Measurements from ENCODE around the gene KAZN.

Gene KAZN

DNA sequence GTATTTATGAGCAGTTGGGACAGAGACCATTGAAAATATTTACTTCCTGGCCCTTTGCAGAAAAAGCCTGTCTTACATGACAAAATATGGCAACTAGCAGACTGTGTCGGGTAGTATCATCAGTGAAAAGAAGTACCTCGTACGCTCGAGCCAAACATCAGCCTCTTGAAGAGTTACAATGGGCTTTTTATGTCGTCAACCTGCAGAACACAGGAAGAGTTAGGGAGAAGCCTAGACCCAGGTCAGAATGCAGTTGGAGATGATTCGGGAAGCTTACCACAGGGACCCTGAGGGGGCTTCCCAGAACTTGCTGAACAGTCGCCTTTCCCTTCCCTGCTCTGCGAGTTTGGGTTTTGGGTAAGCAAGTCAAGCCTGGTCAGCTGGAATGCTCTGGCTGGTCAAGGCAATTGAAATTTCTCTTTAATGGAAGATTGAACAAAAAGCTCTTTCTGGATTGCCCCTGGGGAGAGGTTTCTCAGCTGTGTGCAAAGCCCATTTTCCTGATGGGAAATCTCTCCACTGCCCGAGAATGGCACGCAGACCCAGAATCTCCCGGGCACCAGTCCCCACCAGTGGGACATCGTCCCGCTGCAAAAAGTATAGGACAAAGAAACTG lies 291.4 kb downstream of the KAZN start:
- no peak for ATAC-seq
- no peak for TF ChIP-seq ZNF70 (CRISPR knock-in tag; IDR thresholded peaks at IDR 0.05)

DNA sequence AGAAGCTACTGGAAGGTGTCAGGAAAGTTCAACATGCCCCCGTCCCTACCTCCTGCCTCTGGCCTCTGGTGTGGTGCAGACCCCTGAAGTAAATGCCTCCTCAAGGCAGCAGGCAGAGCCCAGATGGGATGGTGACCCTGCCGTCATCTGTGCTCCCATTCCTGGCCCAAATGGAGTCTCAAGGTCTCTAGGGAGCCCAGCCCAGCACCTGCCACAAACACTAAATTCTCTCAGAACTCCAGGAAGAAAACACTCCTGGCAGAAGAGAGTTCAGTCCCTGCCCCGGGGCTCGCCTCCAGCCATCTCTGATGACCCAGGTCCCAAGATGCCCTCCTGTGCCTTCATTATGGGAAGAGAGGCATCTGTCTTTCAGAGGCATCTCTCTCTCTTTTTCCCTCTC lies 293.5 kb downstream of the KAZN start:
- no peak for ATAC-seq
- TF ChIP-seq OSR1 (CRISPR knock-in tag; IDR thresholded peaks at IDR 0.05) = no peak
- no peak for TF ChIP-seq BACH2 (CRISPR knock-in tag; IDR thresholded peaks at IDR 0.05; ENCODE audit: borderline replicate concordance)
- TF ChIP-seq RARB (CRISPR knock-in tag; IDR thresholded peaks at IDR 0.05) = no peak
- no peak for TF ChIP-seq ZFP30 (CRISPR knock-in tag; IDR thresholded peaks at IDR 0.05)
- TF ChIP-seq GLIS3 (CRISPR knock-in tag; IDR thresholded peaks at IDR 0.05) = no peak
- no peak for TF ChIP-seq PPARA (CRISPR knock-in tag; IDR thresholded peaks at IDR 0.05; ENCODE audit: borderline replicate concordance)
- no peak for TF ChIP-seq TOX (CRISPR knock-in tag; IDR thresholded peaks at IDR 0.05; ENCODE audit: borderline replicate concordance)

DNA sequence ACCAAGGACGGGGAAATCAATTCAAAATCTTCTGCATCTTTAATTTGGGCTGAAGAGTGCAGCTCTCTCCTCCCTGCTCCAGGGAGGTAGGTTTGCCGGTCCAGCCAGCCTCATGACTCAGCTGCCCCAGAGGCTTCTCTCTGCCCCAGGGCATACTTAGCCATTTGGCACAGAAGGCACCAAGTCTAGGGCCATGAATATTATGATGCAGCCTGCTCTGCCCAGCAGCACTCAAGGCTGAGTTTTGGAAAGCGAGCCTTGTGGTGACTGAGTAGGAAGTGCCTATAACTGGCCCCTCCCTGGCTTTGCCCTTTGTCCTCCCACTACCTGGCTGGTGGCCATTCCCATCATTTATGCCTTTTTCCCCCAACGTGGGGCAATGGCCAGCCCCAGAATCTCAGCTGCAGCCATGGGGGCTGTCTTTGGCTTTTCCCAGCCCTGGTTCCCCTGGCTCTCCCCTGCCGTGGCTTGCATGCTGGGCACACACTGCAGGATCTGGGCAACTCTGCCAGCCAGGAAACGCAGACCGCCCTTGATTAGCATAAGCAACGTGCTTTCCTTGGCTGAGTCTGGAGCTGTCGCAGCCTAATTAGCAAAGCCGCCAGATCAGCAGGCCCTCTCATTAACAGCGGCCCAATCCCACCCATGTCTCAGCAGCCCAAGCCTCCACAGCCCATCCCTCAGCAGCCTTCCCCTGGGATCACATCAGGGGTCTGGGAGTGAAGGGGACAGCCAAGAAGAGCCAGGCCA lies 296.5 kb downstream of the KAZN start:
- TF ChIP-seq BACH2 (CRISPR knock-in tag; IDR thresholded peaks at IDR 0.05; ENCODE audit: borderline replicate concordance) = no peak
- TF ChIP-seq CSDC2 (CRISPR knock-in tag; IDR thresholded peaks at IDR 0.05) = no peak
- no peak for TF ChIP-seq ZNF565 (CRISPR knock-in tag; conservative IDR thresholded peaks at IDR 0.05; ENCODE audit: low read depth)
- TF ChIP-seq, protein P1, sequence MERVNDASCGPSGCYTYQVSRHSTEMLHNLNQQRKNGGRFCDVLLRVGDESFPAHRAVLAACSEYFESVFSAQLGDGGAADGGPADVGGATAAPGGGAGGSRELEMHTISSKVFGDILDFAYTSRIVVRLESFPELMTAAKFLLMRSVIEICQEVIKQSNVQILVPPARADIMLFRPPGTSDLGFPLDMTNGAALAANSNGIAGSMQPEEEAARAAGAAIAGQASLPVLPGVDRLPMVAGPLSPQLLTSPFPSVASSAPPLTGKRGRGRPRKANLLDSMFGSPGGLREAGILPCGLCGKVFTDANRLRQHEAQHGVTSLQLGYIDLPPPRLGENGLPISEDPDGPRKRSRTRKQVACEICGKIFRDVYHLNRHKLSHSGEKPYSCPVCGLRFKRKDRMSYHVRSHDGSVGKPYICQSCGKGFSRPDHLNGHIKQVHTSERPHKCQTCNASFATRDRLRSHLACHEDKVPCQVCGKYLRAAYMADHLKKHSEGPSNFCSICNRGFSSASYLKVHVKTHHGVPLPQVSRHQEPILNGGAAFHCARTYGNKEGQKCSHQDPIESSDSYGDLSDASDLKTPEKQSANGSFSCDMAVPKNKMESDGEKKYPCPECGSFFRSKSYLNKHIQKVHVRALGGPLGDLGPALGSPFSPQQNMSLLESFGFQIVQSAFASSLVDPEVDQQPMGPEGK (CRISPR knock-in tag; IDR thresholded peaks at IDR 0.05; ENCODE audit: borderline replicate concordance) = no peak
- no peak for TF ChIP-seq ZFP30 (CRISPR knock-in tag; IDR thresholded peaks at IDR 0.05)
- TF ChIP-seq ARNTL (CRISPR knock-in tag; IDR thresholded peaks at IDR 0.05; ENCODE audit: borderline replicate concordance, low read depth) = no peak
- TF ChIP-seq TOX (CRISPR knock-in tag; IDR thresholded peaks at IDR 0.05; ENCODE audit: borderline replicate concordance) = no peak
- no peak for TF ChIP-seq OSR1 (CRISPR knock-in tag; IDR thresholded peaks at IDR 0.05)
- TF ChIP-seq, protein P2, sequence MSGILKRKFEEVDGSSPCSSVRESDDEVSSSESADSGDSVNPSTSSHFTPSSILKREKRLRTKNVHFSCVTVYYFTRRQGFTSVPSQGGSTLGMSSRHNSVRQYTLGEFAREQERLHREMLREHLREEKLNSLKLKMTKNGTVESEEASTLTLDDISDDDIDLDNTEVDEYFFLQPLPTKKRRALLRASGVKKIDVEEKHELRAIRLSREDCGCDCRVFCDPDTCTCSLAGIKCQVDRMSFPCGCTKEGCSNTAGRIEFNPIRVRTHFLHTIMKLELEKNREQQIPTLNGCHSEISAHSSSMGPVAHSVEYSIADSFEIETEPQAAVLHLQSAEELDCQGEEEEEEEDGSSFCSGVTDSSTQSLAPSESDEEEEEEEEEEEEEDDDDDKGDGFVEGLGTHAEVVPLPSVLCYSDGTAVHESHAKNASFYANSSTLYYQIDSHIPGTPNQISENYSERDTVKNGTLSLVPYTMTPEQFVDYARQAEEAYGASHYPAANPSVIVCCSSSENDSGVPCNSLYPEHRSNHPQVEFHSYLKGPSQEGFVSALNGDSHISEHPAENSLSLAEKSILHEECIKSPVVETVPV (CRISPR knock-in tag; IDR thresholded peaks at IDR 0.05) = no peak
- TF ChIP-seq, protein P3, sequence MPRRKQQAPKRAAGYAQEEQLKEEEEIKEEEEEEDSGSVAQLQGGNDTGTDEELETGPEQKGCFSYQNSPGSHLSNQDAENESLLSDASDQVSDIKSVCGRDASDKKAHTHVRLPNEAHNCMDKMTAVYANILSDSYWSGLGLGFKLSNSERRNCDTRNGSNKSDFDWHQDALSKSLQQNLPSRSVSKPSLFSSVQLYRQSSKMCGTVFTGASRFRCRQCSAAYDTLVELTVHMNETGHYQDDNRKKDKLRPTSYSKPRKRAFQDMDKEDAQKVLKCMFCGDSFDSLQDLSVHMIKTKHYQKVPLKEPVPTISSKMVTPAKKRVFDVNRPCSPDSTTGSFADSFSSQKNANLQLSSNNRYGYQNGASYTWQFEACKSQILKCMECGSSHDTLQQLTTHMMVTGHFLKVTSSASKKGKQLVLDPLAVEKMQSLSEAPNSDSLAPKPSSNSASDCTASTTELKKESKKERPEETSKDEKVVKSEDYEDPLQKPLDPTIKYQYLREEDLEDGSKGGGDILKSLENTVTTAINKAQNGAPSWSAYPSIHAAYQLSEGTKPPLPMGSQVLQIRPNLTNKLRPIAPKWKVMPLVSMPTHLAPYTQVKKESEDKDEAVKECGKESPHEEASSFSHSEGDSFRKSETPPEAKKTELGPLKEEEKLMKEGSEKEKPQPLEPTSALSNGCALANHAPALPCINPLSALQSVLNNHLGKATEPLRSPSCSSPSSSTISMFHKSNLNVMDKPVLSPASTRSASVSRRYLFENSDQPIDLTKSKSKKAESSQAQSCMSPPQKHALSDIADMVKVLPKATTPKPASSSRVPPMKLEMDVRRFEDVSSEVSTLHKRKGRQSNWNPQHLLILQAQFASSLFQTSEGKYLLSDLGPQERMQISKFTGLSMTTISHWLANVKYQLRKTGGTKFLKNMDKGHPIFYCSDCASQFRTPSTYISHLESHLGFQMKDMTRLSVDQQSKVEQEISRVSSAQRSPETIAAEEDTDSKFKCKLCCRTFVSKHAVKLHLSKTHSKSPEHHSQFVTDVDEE (CRISPR knock-in tag; IDR thresholded peaks at IDR 0.05) = no peak
- TF ChIP-seq ZNF70 (CRISPR knock-in tag; IDR thresholded peaks at IDR 0.05) = no peak
- TF ChIP-seq ESRRG (CRISPR knock-in tag; IDR thresholded peaks at IDR 0.05) = no peak
- TF ChIP-seq, protein P4, sequence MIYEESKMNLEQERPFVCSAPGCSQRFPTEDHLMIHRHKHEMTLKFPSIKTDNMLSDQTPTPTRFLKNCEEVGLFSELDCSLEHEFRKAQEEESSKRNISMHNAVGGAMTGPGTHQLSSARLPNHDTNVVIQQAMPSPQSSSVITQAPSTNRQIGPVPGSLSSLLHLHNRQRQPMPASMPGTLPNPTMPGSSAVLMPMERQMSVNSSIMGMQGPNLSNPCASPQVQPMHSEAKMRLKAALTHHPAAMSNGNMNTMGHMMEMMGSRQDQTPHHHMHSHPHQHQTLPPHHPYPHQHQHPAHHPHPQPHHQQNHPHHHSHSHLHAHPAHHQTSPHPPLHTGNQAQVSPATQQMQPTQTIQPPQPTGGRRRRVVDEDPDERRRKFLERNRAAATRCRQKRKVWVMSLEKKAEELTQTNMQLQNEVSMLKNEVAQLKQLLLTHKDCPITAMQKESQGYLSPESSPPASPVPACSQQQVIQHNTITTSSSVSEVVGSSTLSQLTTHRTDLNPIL (CRISPR knock-in tag; IDR thresholded peaks at IDR 0.05; ENCODE audit: low read depth) = no peak
- TF ChIP-seq PPARA (CRISPR knock-in tag; IDR thresholded peaks at IDR 0.05; ENCODE audit: borderline replicate concordance) = no peak
- no peak for ATAC-seq

DNA sequence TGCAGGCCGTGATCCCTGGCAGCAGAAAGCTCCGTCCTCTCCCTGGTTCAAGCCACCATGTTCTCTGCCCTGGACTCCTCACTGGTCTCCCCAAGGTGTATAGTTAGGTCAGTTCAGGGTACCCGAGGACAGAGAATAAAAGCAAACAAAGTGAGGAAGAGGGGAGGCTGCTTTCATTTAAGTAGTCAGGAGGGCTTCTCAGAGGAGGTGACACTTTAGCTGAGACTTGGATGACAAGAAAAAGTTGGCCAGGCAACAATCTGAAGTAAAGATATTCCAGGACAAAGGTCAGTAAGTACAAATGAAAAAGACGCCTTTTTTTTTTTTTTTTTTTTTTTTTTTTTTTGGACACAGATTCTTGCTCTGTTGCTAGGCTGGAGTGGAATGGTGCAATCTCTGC lies 297.2 kb downstream of the KAZN start:
- TF ChIP-seq ZNF70 (CRISPR knock-in tag; IDR thresholded peaks at IDR 0.05) (no peak), GLIS3 (CRISPR knock-in tag; IDR thresholded peaks at IDR 0.05) (no peak), ZFP30 (CRISPR knock-in tag; IDR thresholded peaks at IDR 0.05) (no peak)
- no peak for ATAC-seq
